ENCODE results near the gene HBS1L. TPM values are rescaled to one million over a fixed set of nuclear protein-coding genes. Genes with fewer than 3 reads are reported as not detected.

Gene HBS1L
- polyA plus RNA-seq, 1 of the 3 experiments (the other 2 are of a cell fraction), result 19.0 TPM

DNA sequence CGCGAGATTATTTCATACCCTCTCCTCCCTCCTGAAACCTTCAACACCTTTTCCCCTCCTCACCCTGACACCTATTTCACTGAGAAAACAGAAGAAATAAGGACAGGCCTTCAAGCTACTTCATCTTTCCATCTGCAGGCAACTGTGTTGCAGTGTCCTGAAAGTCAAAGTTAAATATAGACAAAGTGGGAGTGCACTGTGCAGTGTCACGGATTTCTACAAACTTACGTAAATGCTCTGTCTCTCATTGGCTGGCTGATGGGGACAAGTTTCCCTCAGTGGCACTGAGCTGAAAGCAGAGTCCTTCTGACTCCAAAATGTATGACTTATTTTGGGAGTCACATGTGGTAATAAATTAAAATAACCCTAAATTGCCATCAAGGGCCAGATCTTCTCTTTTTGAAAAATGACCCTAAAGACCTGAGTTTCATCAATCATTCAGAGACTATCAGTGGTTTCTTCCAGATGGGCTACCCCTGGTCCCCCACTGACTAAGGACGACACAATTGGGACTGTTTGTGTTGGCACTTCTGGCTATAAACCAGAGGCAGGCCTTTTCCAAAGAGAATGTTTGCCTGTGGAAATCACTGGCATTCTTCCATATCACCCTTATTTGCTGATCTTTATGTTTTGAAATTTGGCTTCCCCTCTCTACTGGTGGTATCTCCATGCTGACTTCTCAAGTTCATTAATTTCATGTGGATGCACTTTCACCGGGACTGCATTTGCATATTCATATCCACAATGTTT, 126.3 kb downstream of the HBS1L start:
- POLR2A ChIA-PET, result no interaction called here
- Histone ChIP-seq H2AFZ (ENCODE audit: low read depth) (no peak overlapping the region), H3K36me3 (replicated peaks in 1 of 2; ENCODE audit: control insufficient read depth in 1 of 2, insufficient read depth in 2 of 2, low read length in 1 of 2) (no peaks in the 10 kb centered on the region), H3K4me3 (ENCODE audit: low read depth in 2 of 2, low read length in 1 of 2) (no peak overlapping the region), H3K27me3 (ENCODE audit: insufficient read depth) (no peaks in the 10 kb centered on the region), H3K9me2 (no peaks in the 10 kb centered on the region), H3K4me1 (ENCODE audit: control insufficient read depth in 1 of 2, insufficient read depth in 2 of 2, low read depth in 1 of 2, low read length in 1 of 2) (no peaks in the 10 kb centered on the region), H3K4me2 (no peak overlapping the region), H4K20me1 (ENCODE audit: insufficient read depth) (no peaks in the 10 kb centered on the region), H3K27ac (ENCODE audit: low read depth in 2 of 2, low read length in 1 of 2) (no peak overlapping the region), H3K9ac (no peak overlapping the region), H3F3A (replicated peaks; ENCODE audit: insufficient read depth) (no peaks in the 10 kb centered on the region), H3K79me2 (ENCODE audit: insufficient read depth) (no peaks in the 10 kb centered on the region), H3K9me3 (no peaks in the 10 kb centered on the region)
- CTCF ChIA-PET, result interaction anchor here (1.2 kb wide), 1 partner anchor 12 kb away, joined by 4 read pairs; no protein-coding TSS in a partner anchor
- no peak for TF ChIP-seq GABPA (IDR thresholded peaks at IDR 0.05; ENCODE audit: low read depth)
- no peak for TF ChIP-seq TEAD4 (IDR thresholded peaks at IDR 0.05; ENCODE audit: borderline replicate concordance, insufficient read depth)
- TF ChIP-seq ELF1 (IDR thresholded peaks at IDR 0.05), result no peak
- TF ChIP-seq, protein P1, sequence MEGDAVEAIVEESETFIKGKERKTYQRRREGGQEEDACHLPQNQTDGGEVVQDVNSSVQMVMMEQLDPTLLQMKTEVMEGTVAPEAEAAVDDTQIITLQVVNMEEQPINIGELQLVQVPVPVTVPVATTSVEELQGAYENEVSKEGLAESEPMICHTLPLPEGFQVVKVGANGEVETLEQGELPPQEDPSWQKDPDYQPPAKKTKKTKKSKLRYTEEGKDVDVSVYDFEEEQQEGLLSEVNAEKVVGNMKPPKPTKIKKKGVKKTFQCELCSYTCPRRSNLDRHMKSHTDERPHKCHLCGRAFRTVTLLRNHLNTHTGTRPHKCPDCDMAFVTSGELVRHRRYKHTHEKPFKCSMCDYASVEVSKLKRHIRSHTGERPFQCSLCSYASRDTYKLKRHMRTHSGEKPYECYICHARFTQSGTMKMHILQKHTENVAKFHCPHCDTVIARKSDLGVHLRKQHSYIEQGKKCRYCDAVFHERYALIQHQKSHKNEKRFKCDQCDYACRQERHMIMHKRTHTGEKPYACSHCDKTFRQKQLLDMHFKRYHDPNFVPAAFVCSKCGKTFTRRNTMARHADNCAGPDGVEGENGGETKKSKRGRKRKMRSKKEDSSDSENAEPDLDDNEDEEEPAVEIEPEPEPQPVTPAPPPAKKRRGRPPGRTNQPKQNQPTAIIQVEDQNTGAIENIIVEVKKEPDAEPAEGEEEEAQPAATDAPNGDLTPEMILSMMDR (IDR thresholded peaks at IDR 0.05), result no peak
- 85% methylated on average over 6 of the region's 6 CpGs for WGBS (ENCODE audit: low lambda C conversion rate)
- no peak for DNase-seq

DNA sequence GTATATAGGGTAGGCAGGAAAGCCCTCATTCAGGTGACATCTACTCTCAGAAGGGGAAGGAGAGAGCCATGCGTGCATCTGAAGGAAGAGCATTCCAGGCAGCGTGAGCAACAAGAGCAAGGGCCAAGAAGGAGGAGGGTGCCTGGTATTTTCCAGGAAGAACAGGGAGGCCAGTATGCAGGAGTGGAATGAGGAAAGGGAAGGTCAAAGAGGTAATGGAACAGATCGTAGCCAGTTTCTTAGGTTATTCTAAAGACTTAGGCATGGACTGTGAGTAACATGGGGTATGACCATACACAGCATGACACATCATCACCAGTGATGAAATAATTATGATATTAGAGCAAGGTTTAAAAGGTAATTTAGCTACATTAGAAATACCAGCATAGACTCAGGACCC, 128.8 kb downstream of the HBS1L start:
- H4K20me1 ChIP-seq (ENCODE audit: insufficient read depth), result no peaks in the 10 kb centered on the region
- WGBS (ENCODE audit: low lambda C conversion rate), result 83% methylated on average over 3 of the region's 3 CpGs
- no peak overlapping the region for H3K9ac ChIP-seq
- H3K9me3 ChIP-seq, result no peaks in the 10 kb centered on the region
- CTCF ChIA-PET, result interaction anchor here (0.6 to 0.7 kb wide), 2 partner anchors 16 to 802 kb away, joined by 3 read pairs; no protein-coding TSS in a partner anchor
- no peak overlapping the region for H3K27ac ChIP-seq (ENCODE audit: low read depth in 2 of 2, low read length in 1 of 2)
- H3K27me3 ChIP-seq (ENCODE audit: insufficient read depth), result no peaks in the 10 kb centered on the region
- H3K79me2 ChIP-seq (ENCODE audit: insufficient read depth), result no peaks in the 10 kb centered on the region
- H3F3A ChIP-seq (replicated peaks; ENCODE audit: insufficient read depth), result no peaks in the 10 kb centered on the region
- H3K4me1 ChIP-seq (ENCODE audit: control insufficient read depth in 1 of 2, insufficient read depth in 2 of 2, low read depth in 1 of 2, low read length in 1 of 2), result no peaks in the 10 kb centered on the region
- TF ChIP-seq MXI1 (IDR thresholded peaks at IDR 0.05; ENCODE audit: low read depth, low read length), result no peak
- no peak for TF ChIP-seq TCF12 (IDR thresholded peaks at IDR 0.05)
- TF ChIP-seq, protein P2, sequence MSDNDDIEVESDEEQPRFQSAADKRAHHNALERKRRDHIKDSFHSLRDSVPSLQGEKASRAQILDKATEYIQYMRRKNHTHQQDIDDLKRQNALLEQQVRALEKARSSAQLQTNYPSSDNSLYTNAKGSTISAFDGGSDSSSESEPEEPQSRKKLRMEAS (IDR thresholded peaks at IDR 0.05; ENCODE audit: low read depth), result no peak
- TF ChIP-seq JUND (IDR thresholded peaks at IDR 0.05), result no peak
- TF ChIP-seq ELF1 (IDR thresholded peaks at IDR 0.05), result no peak
- TF ChIP-seq SIN3A (IDR thresholded peaks at IDR 0.05; ENCODE audit: borderline replicate concordance, low read depth, low read length), result no peak
- TF ChIP-seq, protein P3, sequence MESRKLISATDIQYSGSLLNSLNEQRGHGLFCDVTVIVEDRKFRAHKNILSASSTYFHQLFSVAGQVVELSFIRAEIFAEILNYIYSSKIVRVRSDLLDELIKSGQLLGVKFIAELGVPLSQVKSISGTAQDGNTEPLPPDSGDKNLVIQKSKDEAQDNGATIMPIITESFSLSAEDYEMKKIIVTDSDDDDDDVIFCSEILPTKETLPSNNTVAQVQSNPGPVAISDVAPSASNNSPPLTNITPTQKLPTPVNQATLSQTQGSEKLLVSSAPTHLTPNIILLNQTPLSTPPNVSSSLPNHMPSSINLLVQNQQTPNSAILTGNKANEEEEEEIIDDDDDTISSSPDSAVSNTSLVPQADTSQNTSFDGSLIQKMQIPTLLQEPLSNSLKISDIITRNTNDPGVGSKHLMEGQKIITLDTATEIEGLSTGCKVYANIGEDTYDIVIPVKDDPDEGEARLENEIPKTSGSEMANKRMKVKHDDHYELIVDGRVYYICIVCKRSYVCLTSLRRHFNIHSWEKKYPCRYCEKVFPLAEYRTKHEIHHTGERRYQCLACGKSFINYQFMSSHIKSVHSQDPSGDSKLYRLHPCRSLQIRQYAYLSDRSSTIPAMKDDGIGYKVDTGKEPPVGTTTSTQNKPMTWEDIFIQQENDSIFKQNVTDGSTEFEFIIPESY (IDR thresholded peaks at IDR 0.05; ENCODE audit: borderline replicate concordance, low read depth), result no peak
- no peak for TF ChIP-seq TAF1 (IDR thresholded peaks at IDR 0.05; ENCODE audit: borderline replicate concordance, low read depth, low read length)
- no peak for TF ChIP-seq GATA2 (CRISPR knock-in tag; IDR thresholded peaks at IDR 0.05)
- DNase-seq, result no peak
- H3K36me3 ChIP-seq (replicated peaks in 1 of 2; ENCODE audit: control insufficient read depth in 1 of 2, insufficient read depth in 2 of 2, low read length in 1 of 2), result no peaks in the 10 kb centered on the region
- no peaks in the 10 kb centered on the region for H3K9me2 ChIP-seq
- no peak overlapping the region for H3K4me2 ChIP-seq
- H2AFZ ChIP-seq (ENCODE audit: low read depth), result no peak overlapping the region
- POLR2A ChIA-PET, result no interaction called here
- no peak overlapping the region for H3K4me3 ChIP-seq (ENCODE audit: low read depth in 2 of 2, low read length in 1 of 2)
